ENCODE measurements around the gene DYRK4.

Gene DYRK4

GRCh38 chr12:4540170-4540569 lies 21.8 kb upstream of the DYRK4 start:
- Histone ChIP-seq H3K27ac (ENCODE audit: low read depth, low read length) (no peak overlapping the region), H3K9ac (ENCODE audit: low read length) (no peak overlapping the region), H3K4me3 (ENCODE audit: low read depth in 1 of 2, low read length in 2 of 2) (no peak overlapping the region), H3K4me1 (ENCODE audit: insufficient read depth, low read length) (peaks cover 11% of the 10 kb centered on the region), H3K27me3 (ENCODE audit: control insufficient read depth in 1 of 2, insufficient read depth in 2 of 2, low read length in 2 of 2) (no peaks in the 10 kb centered on the region), H3K9me3 (ENCODE audit: low read length) (no peaks in the 10 kb centered on the region), H3K36me3 (ENCODE audit: insufficient read depth, low read length) (no peaks in the 10 kb centered on the region)

GRCh38 chr12:4540638-4541037 lies 21.4 kb upstream of the DYRK4 start:
- Histone ChIP-seq H3K36me3 (ENCODE audit: insufficient read depth, low read length) (no peaks in the 10 kb centered on the region), H3K27ac (ENCODE audit: low read depth, low read length) (no peak overlapping the region), H3K4me1 (ENCODE audit: insufficient read depth, low read length) (peaks cover 11% of the 10 kb centered on the region), H3K27me3 (ENCODE audit: control insufficient read depth in 1 of 2, insufficient read depth in 2 of 2, low read length in 2 of 2) (no peaks in the 10 kb centered on the region), H3K9ac (ENCODE audit: low read length) (no peak overlapping the region), H3K9me3 (ENCODE audit: low read length) (no peaks in the 10 kb centered on the region), H3K4me3 (ENCODE audit: low read depth in 1 of 2, low read length in 2 of 2) (no peak overlapping the region)

- no peaks in the 10 kb centered on the region for H3K9me3 ChIP-seq (ENCODE audit: low read length)
- no peaks in the 10 kb centered on the region for H3K36me3 ChIP-seq (ENCODE audit: insufficient read depth, low read length)
- H3K27ac ChIP-seq (ENCODE audit: low read depth, low read length), result no peak overlapping the region
- H3K9ac ChIP-seq (ENCODE audit: low read length), result no peak overlapping the region
- no peaks in the 10 kb centered on the region for H3K27me3 ChIP-seq (ENCODE audit: control insufficient read depth in 1 of 2, insufficient read depth in 2 of 2, low read length in 2 of 2)
- no peaks in the 10 kb centered on the region for H3K4me1 ChIP-seq (ENCODE audit: insufficient read depth, low read length)
- no peak overlapping the region for H3K4me3 ChIP-seq (ENCODE audit: low read depth in 1 of 2, low read length in 2 of 2)
Observed at GRCh38 chr12:4545195-4545594, 16.8 kb upstream of the DYRK4 start.

- H3K4me1 ChIP-seq (ENCODE audit: insufficient read depth, low read length), result no peaks in the 10 kb centered on the region
- no peaks in the 10 kb centered on the region for H3K27me3 ChIP-seq (ENCODE audit: control insufficient read depth in 1 of 2, insufficient read depth in 2 of 2, low read length in 2 of 2)
- H3K36me3 ChIP-seq (ENCODE audit: insufficient read depth, low read length), result no peaks in the 10 kb centered on the region
- no peak overlapping the region for H3K4me3 ChIP-seq (ENCODE audit: low read depth in 1 of 2, low read length in 2 of 2)
- no peak overlapping the region for H3K9ac ChIP-seq (ENCODE audit: low read length)
- no peaks in the 10 kb centered on the region for H3K9me3 ChIP-seq (ENCODE audit: low read length)
- H3K27ac ChIP-seq (ENCODE audit: low read depth, low read length), result no peak overlapping the region
Observed at GRCh38 chr12:4552191-4552590, 9.8 kb upstream of the DYRK4 start.

GRCh38 chr12:4553943-4554342 lies 8.1 kb upstream of the DYRK4 start:
- no peak overlapping the region for H3K27ac ChIP-seq (ENCODE audit: low read depth, low read length)
- H3K9ac ChIP-seq (ENCODE audit: low read length), result no peak overlapping the region
- H3K36me3 ChIP-seq (ENCODE audit: insufficient read depth, low read length), result no peaks in the 10 kb centered on the region
- no peak overlapping the region for H3K4me3 ChIP-seq (ENCODE audit: low read depth in 1 of 2, low read length in 2 of 2)
- H3K27me3 ChIP-seq (ENCODE audit: control insufficient read depth in 1 of 2, insufficient read depth in 2 of 2, low read length in 2 of 2), result no peaks in the 10 kb centered on the region
- H3K4me1 ChIP-seq (ENCODE audit: insufficient read depth, low read length), result no peaks in the 10 kb centered on the region
- no peaks in the 10 kb centered on the region for H3K9me3 ChIP-seq (ENCODE audit: low read length)

- Histone ChIP-seq H3K27ac (ENCODE audit: low read depth, low read length) (no peak overlapping the region), H3K36me3 (ENCODE audit: insufficient read depth, low read length) (no peaks in the 10 kb centered on the region)
Observed at GRCh38 chr12:4555804-4556203, 6.2 kb upstream of the DYRK4 start.

GRCh38 chr12:4556735-4557530 lies 5.1 kb upstream of the DYRK4 start:
- H3K4me3 ChIP-seq (ENCODE audit: low read depth in 1 of 2, low read length in 2 of 2), result no peak overlapping the region
- H3K27ac ChIP-seq (ENCODE audit: low read depth, low read length), result no peak overlapping the region
- no peaks in the 10 kb centered on the region for H3K4me1 ChIP-seq (ENCODE audit: insufficient read depth, low read length)

More at GRCh38 chr12:4555804-4556203, 6.2 kb upstream of the DYRK4 start:
- Histone ChIP-seq H3K9ac (ENCODE audit: low read length) (no peak overlapping the region), H3K4me3 (ENCODE audit: low read depth in 1 of 2, low read length in 2 of 2) (no peak overlapping the region), H3K4me1 (ENCODE audit: insufficient read depth, low read length) (no peaks in the 10 kb centered on the region), H3K27me3 (ENCODE audit: control insufficient read depth in 1 of 2, insufficient read depth in 2 of 2, low read length in 2 of 2) (no peaks in the 10 kb centered on the region), H3K9me3 (ENCODE audit: low read length) (no peaks in the 10 kb centered on the region)

GRCh38 chr12:4557586-4557985 lies 4.4 kb upstream of the DYRK4 start:
- Histone ChIP-seq H3K4me3 (ENCODE audit: low read depth in 1 of 2, low read length in 2 of 2) (no peak overlapping the region), H3K9ac (ENCODE audit: low read length) (no peak overlapping the region), H3K9me3 (ENCODE audit: low read length) (no peaks in the 10 kb centered on the region), H3K27ac (ENCODE audit: low read depth, low read length) (no peak overlapping the region), H3K36me3 (ENCODE audit: insufficient read depth, low read length) (no peaks in the 10 kb centered on the region), H3K4me1 (ENCODE audit: insufficient read depth, low read length) (no peaks in the 10 kb centered on the region), H3K27me3 (ENCODE audit: control insufficient read depth in 1 of 2, insufficient read depth in 2 of 2, low read length in 2 of 2) (peaks cover 0 to 10% of the 10 kb centered on the region in 2 donors)

More at GRCh38 chr12:4556735-4557530, 5.1 kb upstream of the DYRK4 start:
- Histone ChIP-seq H3K36me3 (ENCODE audit: insufficient read depth, low read length) (no peaks in the 10 kb centered on the region), H3K9ac (ENCODE audit: low read length) (no peak overlapping the region), H3K9me3 (ENCODE audit: low read length) (no peaks in the 10 kb centered on the region), H3K27me3 (ENCODE audit: control insufficient read depth in 1 of 2, insufficient read depth in 2 of 2, low read length in 2 of 2) (peaks cover 0 to 4% of the 10 kb centered on the region in 2 donors)

GRCh38 chr12:4558171-4558570 lies 3.8 kb upstream of the DYRK4 start:
- Histone ChIP-seq H3K36me3 (ENCODE audit: insufficient read depth, low read length) (no peaks in the 10 kb centered on the region), H3K27ac (ENCODE audit: low read depth, low read length) (no peak overlapping the region), H3K9me3 (ENCODE audit: low read length) (no peaks in the 10 kb centered on the region), H3K4me3 (ENCODE audit: low read depth in 1 of 2, low read length in 2 of 2) (no peak overlapping the region), H3K4me1 (ENCODE audit: insufficient read depth, low read length) (no peaks in the 10 kb centered on the region), H3K27me3 (ENCODE audit: control insufficient read depth in 1 of 2, insufficient read depth in 2 of 2, low read length in 2 of 2) (peaks cover 0 to 12% of the 10 kb centered on the region in 2 donors), H3K9ac (ENCODE audit: low read length) (no peak overlapping the region)

GRCh38 chr12:4563336-4563735 lies 1.3 kb downstream of the DYRK4 start:
- Histone ChIP-seq H3K4me3 (ENCODE audit: low read depth in 1 of 2, low read length in 2 of 2) (no peak overlapping the region), H3K9me3 (ENCODE audit: low read length) (no peaks in the 10 kb centered on the region), H3K27ac (ENCODE audit: low read depth, low read length) (no peak overlapping the region), H3K27me3 (ENCODE audit: control insufficient read depth in 1 of 2, insufficient read depth in 2 of 2, low read length in 2 of 2) (peaks cover 0 to 12% of the 10 kb centered on the region in 2 donors), H3K9ac (ENCODE audit: low read length) (no peak overlapping the region), H3K4me1 (ENCODE audit: insufficient read depth, low read length) (no peaks in the 10 kb centered on the region), H3K36me3 (ENCODE audit: insufficient read depth, low read length) (no peaks in the 10 kb centered on the region)

- Histone ChIP-seq H3K9me3 (ENCODE audit: low read length) (no peaks in the 10 kb centered on the region), H3K27me3 (ENCODE audit: control insufficient read depth in 1 of 2, insufficient read depth in 2 of 2, low read length in 2 of 2) (peaks cover 0 to 12% of the 10 kb centered on the region in 2 donors), H3K4me1 (ENCODE audit: insufficient read depth, low read length) (no peaks in the 10 kb centered on the region), H3K9ac (ENCODE audit: low read length) (no peak overlapping the region), H3K4me3 (ENCODE audit: low read depth in 1 of 2, low read length in 2 of 2) (no peak overlapping the region), H3K36me3 (ENCODE audit: insufficient read depth, low read length) (no peaks in the 10 kb centered on the region), H3K27ac (ENCODE audit: low read depth, low read length) (no peak overlapping the region)
Observed at GRCh38 chr12:4564818-4565217, 2.8 kb downstream of the DYRK4 start.

- Histone ChIP-seq H3K27ac (ENCODE audit: low read depth, low read length) (no peak overlapping the region), H3K9ac (ENCODE audit: low read length) (no peak overlapping the region)
Observed at GRCh38 chr12:4566474-4566873, 4.5 kb downstream of the DYRK4 start.

More at GRCh38 chr12:4566474-4566873, 4.5 kb downstream of the DYRK4 start:
- Histone ChIP-seq H3K27me3 (ENCODE audit: control insufficient read depth in 1 of 2, insufficient read depth in 2 of 2, low read length in 2 of 2) (peaks cover 0 to 12% of the 10 kb centered on the region in 2 donors), H3K36me3 (ENCODE audit: insufficient read depth, low read length) (no peaks in the 10 kb centered on the region), H3K9me3 (ENCODE audit: low read length) (no peaks in the 10 kb centered on the region), H3K4me1 (ENCODE audit: insufficient read depth, low read length) (no peaks in the 10 kb centered on the region), H3K4me3 (ENCODE audit: low read depth in 1 of 2, low read length in 2 of 2) (no peak overlapping the region)
